HEK293 (cell line): ENCODE results near the gene DNAJC3.

Source experiments
- CTCF ChIA-PET: fragments of 350-600 bp; formaldehyde crosslinking; extraction: SDS; loops from one replicate; lab custom pipeline; 2021; ENCODE audit warnings: antibody characterized with exemption; lab: Yijun Ruan, JAX
- POLR2A ChIA-PET: fragments of 300-600 bp; formaldehyde crosslinking; extraction: SDS; loops from one replicate; lab custom pipeline; 2020; ENCODE audit warnings: antibody characterized with exemption, inconsistent platforms; lab: Yijun Ruan, JAX
- H3K27ac ChIP-seq: fragments of 200-500 bp; sonication (Bioruptor generic); 2 replicates; pipeline ENCODE4 v1.5.1; 2014; ENCODE audit warnings: low read depth, low read length, control low read depth, inconsistent platforms; ENCODE audit errors: extremely low read depth
- H3K36me3 ChIP-seq, 2 experiments: fragments of 200-500 bp in 1 of 2; sonication (Bioruptor generic) in 1 of 2; 1 replicate in 1 of 2; 2 replicates in 1 of 2; pipeline ENCODE4 v1.5.1; 2014 to 2017; ENCODE audit warnings: inconsistent platforms in 2 of 2, low read length in 2 of 2; ENCODE audit not compliant: control insufficient read depth in 2 of 2, insufficient read depth in 1 of 2
- H3K4me1 ChIP-seq: fragments of 200-500 bp; sonication (Bioruptor generic); 2 replicates; pipeline ENCODE4 v1.5.1; 2014; ENCODE audit warnings: mild to moderate bottlenecking, low read length, inconsistent platforms; ENCODE audit not compliant: control insufficient read depth, insufficient read depth
- H3K4me3 ChIP-seq: 2 replicates; pipeline ENCODE4 v1.5.1; 2011; ENCODE audit warnings: low read depth, mild to moderate bottlenecking, control low read depth, low read length, moderate library complexity
- H3K9me3 ChIP-seq: fragments of 200-500 bp; sonication (Bioruptor generic); 2 replicates; pipeline ENCODE4 v1.5.1; 2014; ENCODE audit warnings: low read depth, low read length, inconsistent platforms; ENCODE audit not compliant: control insufficient read depth, insufficient read depth
- BCL11A ChIP-seq: fragments of 450-650 bp; formaldehyde crosslinking; IDR thresholded peaks from 2 replicates; pipeline ENCODE4 v1.5.1; 2016; ENCODE audit warnings: low read depth, missing biosample characterization, missing genetic modification characterization
- GLIS2 ChIP-seq: fragments of 450-650 bp; formaldehyde crosslinking; IDR thresholded peaks from 2 replicates; pipeline ENCODE4 v1.5.1; 2016; ENCODE audit warnings: missing biosample characterization, missing genetic modification characterization
- KLF1 ChIP-seq: fragments of 450-650 bp; formaldehyde crosslinking; IDR thresholded peaks from 2 replicates; pipeline ENCODE4 v1.5.1; 2016; ENCODE audit warnings: missing biosample characterization, missing genetic modification characterization
- KLF10 ChIP-seq: fragments of 450-650 bp; IDR thresholded peaks from 2 replicates; pipeline ENCODE4 v1.5.1; 2018; ENCODE audit warnings: missing biosample characterization, mild to moderate bottlenecking, missing genetic modification characterization
- MEIS1 ChIP-seq: sonication (generic); formaldehyde crosslinking; IDR thresholded peaks from 2 replicates; pipeline ENCODE4 v1.8.1; 2022; ENCODE audit warnings: missing genetic modification reagents, mild to moderate bottlenecking, borderline replicate concordance
- TRIM28 ChIP-seq: IDR thresholded peaks from 2 replicates; pipeline ENCODE4 v1.6.1; 2011; ENCODE audit warnings: low read length, control low read depth, borderline replicate concordance
- ZBTB20 ChIP-seq: fragments of 450-650 bp; formaldehyde crosslinking; IDR thresholded peaks from 2 replicates; pipeline ENCODE4 v1.5.1; 2016; ENCODE audit warnings: missing biosample characterization, missing genetic modification characterization
- ZBTB48 ChIP-seq: fragments of 450-650 bp; formaldehyde crosslinking; IDR thresholded peaks from 2 replicates; pipeline ENCODE4 v1.5.1; 2016; ENCODE audit warnings: missing biosample characterization, missing genetic modification characterization
- ZEB2 ChIP-seq: fragments of 450-650 bp; formaldehyde crosslinking; IDR thresholded peaks from 2 replicates; pipeline ENCODE4 v1.5.1; 2016; ENCODE audit warnings: missing biosample characterization, missing genetic modification characterization
- ZFP69B ChIP-seq: fragments of 450-650 bp; formaldehyde crosslinking; IDR thresholded peaks from 2 replicates; pipeline ENCODE4 v1.5.1; 2016; ENCODE audit warnings: missing biosample characterization, missing genetic modification characterization
- ZNF133 ChIP-seq: fragments of 450-650 bp; formaldehyde crosslinking; IDR thresholded peaks from 2 replicates; pipeline ENCODE4 v1.5.1; 2016; ENCODE audit warnings: missing biosample characterization, missing genetic modification characterization
- ZNF146 ChIP-seq: fragments of 450-650 bp; formaldehyde crosslinking; IDR thresholded peaks from 2 replicates; pipeline ENCODE4 v1.5.1; 2016; ENCODE audit warnings: missing biosample characterization, missing genetic modification characterization
- ZNF184 ChIP-seq: fragments of 450-650 bp; IDR thresholded peaks from 2 replicates; pipeline ENCODE4 v1.5.1; 2018; ENCODE audit warnings: missing biosample characterization, mild to moderate bottlenecking, missing genetic modification characterization
- ZNF2 ChIP-seq: fragments of 450-650 bp; formaldehyde crosslinking; IDR thresholded peaks from 2 replicates; pipeline ENCODE4 v1.5.1; 2016; ENCODE audit warnings: missing biosample characterization, missing genetic modification characterization
- ZNF23 ChIP-seq: fragments of 450-650 bp; formaldehyde crosslinking; IDR thresholded peaks from 2 replicates; pipeline ENCODE4 v1.5.1; 2016; ENCODE audit warnings: missing biosample characterization, missing genetic modification characterization, borderline replicate concordance
- ZNF24 ChIP-seq: fragments of 450-650 bp; formaldehyde crosslinking; IDR thresholded peaks from 2 replicates; pipeline ENCODE4 v1.5.1; 2016; ENCODE audit warnings: missing biosample characterization, missing genetic modification characterization
- ZNF292 ChIP-seq: fragments of 450-650 bp; formaldehyde crosslinking; IDR thresholded peaks from 2 replicates; pipeline ENCODE4 v1.5.1; 2016; ENCODE audit warnings: low read depth, missing biosample characterization, missing genetic modification characterization, borderline replicate concordance
- ZNF354C ChIP-seq: fragments of 450-650 bp; formaldehyde crosslinking; IDR thresholded peaks from 2 replicates; pipeline ENCODE4 v1.5.1; 2016; ENCODE audit warnings: missing biosample characterization, missing genetic modification characterization, low read depth, borderline replicate concordance
- ZNF366 ChIP-seq: fragments of 450-650 bp; formaldehyde crosslinking; conservative IDR thresholded peaks from 2 replicates; pipeline ENCODE4 v1.5.1; 2016; ENCODE audit warnings: missing biosample characterization, missing genetic modification characterization
- ZNF621 ChIP-seq: fragments of 450-650 bp; formaldehyde crosslinking; IDR thresholded peaks from 2 replicates; pipeline ENCODE4 v1.5.1; 2017; ENCODE audit warnings: missing biosample characterization, missing genetic modification characterization
- ZNF654 ChIP-seq: fragments of 450-650 bp; formaldehyde crosslinking; IDR thresholded peaks from 2 replicates; pipeline ENCODE4 v1.5.1; 2016; ENCODE audit warnings: low read depth, missing biosample characterization, missing genetic modification characterization
- ZNF670 ChIP-seq: fragments of 450-650 bp; formaldehyde crosslinking; IDR thresholded peaks from 2 replicates; pipeline ENCODE4 v1.5.1; 2016; ENCODE audit warnings: missing biosample characterization, missing genetic modification characterization, low read depth
- ZXDB ChIP-seq: fragments of 450-650 bp; formaldehyde crosslinking; IDR thresholded peaks from 2 replicates; pipeline ENCODE4 v1.5.1; 2016; ENCODE audit warnings: missing biosample characterization, missing genetic modification characterization
- TF ChIP-seq, protein P1 (sequence below): fragments of 450-650 bp; formaldehyde crosslinking; IDR thresholded peaks from 2 replicates; pipeline ENCODE4 v1.5.1; 2016; ENCODE audit warnings: missing biosample characterization, missing genetic modification characterization
- TF ChIP-seq, protein P2 (sequence below): fragments of 450-650 bp; formaldehyde crosslinking; IDR thresholded peaks from 2 replicates; pipeline ENCODE4 v1.5.1; 2017; ENCODE audit warnings: missing biosample characterization, missing genetic modification characterization
- TF ChIP-seq, protein P3 (sequence below): fragments of 450-650 bp; formaldehyde crosslinking; IDR thresholded peaks from 2 replicates; pipeline ENCODE4 v1.5.1; 2016; ENCODE audit warnings: missing biosample characterization, missing genetic modification characterization
- TF ChIP-seq, protein P4 (sequence below): fragments of 450-650 bp; IDR thresholded peaks from 2 replicates; pipeline ENCODE4 v1.5.1; 2018; ENCODE audit warnings: missing biosample characterization, missing genetic modification characterization

The DNAJC3 gene

DNA sequence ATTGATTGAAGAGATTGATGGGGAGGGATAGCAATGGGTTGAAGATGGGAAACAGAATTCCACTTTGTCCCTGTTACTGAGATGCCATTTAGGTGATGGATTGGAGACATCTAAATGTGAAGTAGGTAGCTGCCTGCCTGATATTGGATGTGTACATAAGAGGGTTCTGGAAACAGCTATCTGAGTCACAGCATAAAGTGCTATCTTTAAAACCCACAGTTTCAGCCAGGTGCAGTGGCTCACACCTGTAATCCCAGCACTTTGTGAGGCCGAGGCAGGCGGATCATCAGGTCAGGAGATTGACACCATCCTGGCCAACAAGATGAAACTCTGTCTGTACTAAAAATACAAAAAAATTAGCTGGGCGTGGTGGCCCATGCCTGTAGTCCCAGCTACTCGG lies 72.6 kb downstream of the DNAJC3 start:
- CTCF ChIA-PET = interaction anchor here (0.6 kb wide), 1 partner anchor 56 kb away, joined by 3 read pairs; no protein-coding TSS in a partner anchor
- TF ChIP-seq ZNF670 = no peak
- TF ChIP-seq GLIS2 = no peak
- TF ChIP-seq ZNF24 (tag by site-specific recombination) = no peak
- TF ChIP-seq ZNF23 (tag by site-specific recombination) = no peak
- no peak for TF ChIP-seq ZNF146 (tag by site-specific recombination)
- no peak for TF ChIP-seq ZNF354C (tag by site-specific recombination)
- TF ChIP-seq MEIS1 (CRISPR knock-in tag) = no peak
- no peak for TF ChIP-seq ZNF2 (tag by site-specific recombination)
- TF ChIP-seq ZNF366 (tag by site-specific recombination) = no peak
- TF ChIP-seq TRIM28 = no peak
- TF ChIP-seq ZFP69B = no peak
- TF ChIP-seq, protein P1, sequence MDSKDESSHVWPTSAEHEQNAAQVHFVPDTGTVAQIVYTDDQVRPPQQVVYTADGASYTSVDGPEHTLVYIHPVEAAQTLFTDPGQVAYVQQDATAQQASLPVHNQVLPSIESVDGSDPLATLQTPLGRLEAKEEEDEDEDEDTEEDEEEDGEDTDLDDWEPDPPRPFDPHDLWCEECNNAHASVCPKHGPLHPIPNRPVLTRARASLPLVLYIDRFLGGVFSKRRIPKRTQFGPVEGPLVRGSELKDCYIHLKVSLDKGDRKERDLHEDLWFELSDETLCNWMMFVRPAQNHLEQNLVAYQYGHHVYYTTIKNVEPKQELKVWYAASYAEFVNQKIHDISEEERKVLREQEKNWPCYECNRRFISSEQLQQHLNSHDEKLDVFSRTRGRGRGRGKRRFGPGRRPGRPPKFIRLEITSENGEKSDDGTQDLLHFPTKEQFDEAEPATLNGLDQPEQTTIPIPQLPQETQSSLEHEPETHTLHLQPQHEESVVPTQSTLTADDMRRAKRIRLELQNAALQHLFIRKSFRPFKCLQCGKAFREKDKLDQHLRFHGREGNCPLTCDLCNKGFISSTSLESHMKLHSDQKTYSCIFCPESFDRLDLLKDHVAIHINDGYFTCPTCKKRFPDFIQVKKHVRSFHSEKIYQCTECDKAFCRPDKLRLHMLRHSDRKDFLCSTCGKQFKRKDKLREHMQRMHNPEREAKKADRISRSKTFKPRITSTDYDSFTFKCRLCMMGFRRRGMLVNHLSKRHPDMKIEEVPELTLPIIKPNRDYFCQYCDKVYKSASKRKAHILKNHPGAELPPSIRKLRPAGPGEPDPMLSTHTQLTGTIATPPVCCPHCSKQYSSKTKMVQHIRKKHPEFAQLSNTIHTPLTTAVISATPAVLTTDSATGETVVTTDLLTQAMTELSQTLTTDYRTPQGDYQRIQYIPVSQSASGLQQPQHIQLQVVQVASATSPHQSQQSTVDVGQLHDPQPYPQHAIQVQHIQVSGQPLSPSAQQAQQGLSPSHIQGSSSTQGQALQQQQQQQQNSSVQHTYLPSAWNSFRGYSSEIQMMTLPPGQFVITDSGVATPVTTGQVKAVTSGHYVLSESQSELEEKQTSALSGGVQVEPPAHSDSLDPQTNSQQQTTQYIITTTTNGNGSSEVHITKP (tag by site-specific recombination) = no peak
- TF ChIP-seq, protein P2, sequence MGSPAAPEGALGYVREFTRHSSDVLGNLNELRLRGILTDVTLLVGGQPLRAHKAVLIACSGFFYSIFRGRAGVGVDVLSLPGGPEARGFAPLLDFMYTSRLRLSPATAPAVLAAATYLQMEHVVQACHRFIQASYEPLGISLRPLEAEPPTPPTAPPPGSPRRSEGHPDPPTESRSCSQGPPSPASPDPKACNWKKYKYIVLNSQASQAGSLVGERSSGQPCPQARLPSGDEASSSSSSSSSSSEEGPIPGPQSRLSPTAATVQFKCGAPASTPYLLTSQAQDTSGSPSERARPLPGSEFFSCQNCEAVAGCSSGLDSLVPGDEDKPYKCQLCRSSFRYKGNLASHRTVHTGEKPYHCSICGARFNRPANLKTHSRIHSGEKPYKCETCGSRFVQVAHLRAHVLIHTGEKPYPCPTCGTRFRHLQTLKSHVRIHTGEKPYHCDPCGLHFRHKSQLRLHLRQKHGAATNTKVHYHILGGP (tag by site-specific recombination) = no peak
- no peak for TF ChIP-seq ZNF621 (tag by site-specific recombination)
- no peak for TF ChIP-seq ZNF133 (tag by site-specific recombination)
- TF ChIP-seq, all 188 proteins: peak for 0
- peaks cover 4% of the 10 kb centered on the region; the same call in 1 of the 2 replicates for H3K4me1 ChIP-seq
- no peaks in the 10 kb centered on the region for H3K36me3 ChIP-seq
- POLR2A ChIA-PET = interaction anchor here (0.7 kb wide), 1 partner anchor 203 kb away, joined by 7 read pairs; no protein-coding TSS in a partner anchor
- H3K9me3 ChIP-seq = no peaks in the 10 kb centered on the region
- H3K27ac ChIP-seq = no peak overlapping the region
- no peak overlapping the region for H3K4me3 ChIP-seq

DNA sequence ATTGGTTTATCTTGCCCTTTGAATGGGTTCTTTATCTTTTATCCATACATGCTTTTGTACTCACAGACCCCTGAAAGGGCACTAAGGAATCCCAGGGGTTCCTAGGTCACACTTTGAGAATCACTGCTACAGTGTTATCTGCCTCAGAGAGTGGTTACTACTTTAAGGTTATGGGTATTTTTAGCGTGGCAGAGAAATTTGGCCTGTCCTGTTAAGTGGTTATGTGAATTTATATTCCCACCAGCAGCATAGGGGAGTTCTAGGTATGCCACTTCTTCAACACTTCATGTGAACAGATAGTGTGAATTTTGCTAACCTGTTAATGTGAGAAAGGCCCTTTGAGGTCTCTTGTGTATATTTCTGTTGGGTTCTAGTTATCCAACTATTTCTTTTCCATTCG lies 75.7 kb downstream of the DNAJC3 start:
- no peaks in the 10 kb centered on the region for H3K36me3 ChIP-seq
- ChIA-PET POLR2A (no interaction called here), CTCF (no interaction called here)
- no peaks in the 10 kb centered on the region for H3K4me1 ChIP-seq
- no peak overlapping the region for H3K4me3 ChIP-seq
- TF ChIP-seq ZBTB20 (tag by site-specific recombination) (no peak), KLF10 (tag by site-specific recombination) (no peak), ZEB2 (tag by site-specific recombination) (no peak), KLF1 (tag by site-specific recombination) (no peak), ZNF292 (tag by site-specific recombination) (no peak), BCL11A (no peak), ZNF654 (tag by site-specific recombination) (no peak), ZNF366 (tag by site-specific recombination) (no peak), ZXDB (tag by site-specific recombination) (no peak), ZNF184 (tag by site-specific recombination) (no peak), ZBTB48 (tag by site-specific recombination) (no peak)
- TF ChIP-seq, protein P3, sequence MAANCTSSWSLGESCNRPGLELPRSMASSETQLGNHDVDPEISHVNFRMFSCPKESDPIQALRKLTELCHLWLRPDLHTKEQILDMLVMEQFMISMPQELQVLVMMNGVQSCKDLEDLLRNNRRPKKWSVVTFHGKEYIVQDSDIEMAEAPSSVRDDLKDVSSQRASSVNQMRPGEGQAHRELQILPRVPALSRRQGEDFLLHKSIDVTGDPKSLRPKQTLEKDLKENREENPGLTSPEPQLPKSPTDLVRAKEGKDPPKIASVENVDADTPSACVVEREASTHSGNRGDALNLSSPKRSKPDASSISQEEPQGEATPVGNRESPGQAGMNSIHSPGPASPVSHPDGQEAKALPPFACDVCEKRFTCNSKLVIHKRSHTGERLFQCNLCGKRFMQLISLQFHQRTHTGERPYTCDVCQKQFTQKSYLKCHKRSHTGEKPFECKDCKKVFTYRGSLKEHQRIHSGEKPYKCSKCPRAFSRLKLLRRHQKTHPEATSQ (tag by site-specific recombination) = no peak
- TF ChIP-seq, protein P4, sequence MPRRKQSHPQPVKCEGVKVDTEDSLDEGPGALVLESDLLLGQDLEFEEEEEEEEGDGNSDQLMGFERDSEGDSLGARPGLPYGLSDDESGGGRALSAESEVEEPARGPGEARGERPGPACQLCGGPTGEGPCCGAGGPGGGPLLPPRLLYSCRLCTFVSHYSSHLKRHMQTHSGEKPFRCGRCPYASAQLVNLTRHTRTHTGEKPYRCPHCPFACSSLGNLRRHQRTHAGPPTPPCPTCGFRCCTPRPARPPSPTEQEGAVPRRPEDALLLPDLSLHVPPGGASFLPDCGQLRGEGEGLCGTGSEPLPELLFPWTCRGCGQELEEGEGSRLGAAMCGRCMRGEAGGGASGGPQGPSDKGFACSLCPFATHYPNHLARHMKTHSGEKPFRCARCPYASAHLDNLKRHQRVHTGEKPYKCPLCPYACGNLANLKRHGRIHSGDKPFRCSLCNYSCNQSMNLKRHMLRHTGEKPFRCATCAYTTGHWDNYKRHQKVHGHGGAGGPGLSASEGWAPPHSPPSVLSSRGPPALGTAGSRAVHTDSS (tag by site-specific recombination) = no peak
- TF ChIP-seq, all 188 proteins: peak for 0
- H3K9me3 ChIP-seq = no peaks in the 10 kb centered on the region
- H3K27ac ChIP-seq = no peak overlapping the region
